HG03342 (cell line): ENCODE data around the gene TMEM215.
"Not testable (repeated sequence)": the region's sequence is repeated elsewhere in the genome, so short reads cannot be mapped to it uniquely, and the experiment has no call there.

ENCODE experiments used
- ATAC-seq: cut with Tn5 transposase; IDR thresholded peaks from one replicate; pipeline ENCODE4 v1.9.1; 2021; ENCODE audit warnings: mild to moderate bottlenecking, moderate library complexity; ENCODE audit not compliant: unreplicated experiment

Gene TMEM215, protein sequence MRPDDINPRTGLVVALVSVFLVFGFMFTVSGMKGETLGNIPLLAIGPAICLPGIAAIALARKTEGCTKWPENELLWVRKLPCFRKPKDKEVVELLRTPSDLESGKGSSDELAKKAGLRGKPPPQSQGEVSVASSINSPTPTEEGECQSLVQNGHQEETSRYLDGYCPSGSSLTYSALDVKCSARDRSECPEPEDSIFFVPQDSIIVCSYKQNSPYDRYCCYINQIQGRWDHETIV

DNA sequence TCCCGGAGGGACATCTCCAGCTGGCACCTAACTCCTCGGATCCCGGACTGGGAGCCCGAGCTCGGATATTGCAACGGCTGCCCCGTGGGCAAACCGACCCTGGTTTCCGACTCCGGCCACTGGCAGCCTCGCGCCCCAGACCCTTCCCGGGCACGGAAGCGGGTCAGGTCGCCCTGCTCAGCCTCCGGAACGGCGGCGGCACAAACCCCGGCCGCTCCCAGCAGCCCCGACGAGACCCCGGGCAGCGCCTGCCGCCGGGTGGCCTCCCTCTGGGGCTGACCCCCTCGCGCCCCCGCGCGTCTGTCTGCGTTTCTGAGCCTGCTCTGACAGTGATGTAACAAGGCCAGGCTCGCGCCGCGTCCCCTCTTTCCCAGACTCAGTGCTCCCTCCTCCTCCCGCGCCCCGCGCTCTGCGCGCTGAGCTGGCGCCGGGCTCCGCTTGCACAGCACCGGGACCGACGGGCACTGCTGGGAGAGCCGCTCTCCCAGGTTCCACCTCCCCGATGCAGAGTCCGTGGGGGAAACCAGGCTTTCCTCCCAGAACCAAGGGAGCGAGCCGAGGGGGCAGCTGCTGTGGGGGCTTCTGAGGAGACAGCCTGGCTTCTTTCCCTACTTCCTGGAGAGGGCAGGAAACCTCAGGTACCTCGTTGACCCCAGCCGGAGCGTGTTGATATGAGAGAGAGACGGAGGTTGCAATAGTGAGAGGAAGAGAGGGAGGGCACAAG lies at the start of gene TMEM215:
Gene TMEM215, plus strand, starts transcription at position 373 of the 724 bp plus-strand sequence. CDS start 644 bp downstream, outside the sequence.
- no peak for ATAC-seq

- ATAC-seq: no peak
These were observed 47.9 kb upstream of the TMEM215 start for GRCh38 chr9:32735476-32735875.

DNA sequence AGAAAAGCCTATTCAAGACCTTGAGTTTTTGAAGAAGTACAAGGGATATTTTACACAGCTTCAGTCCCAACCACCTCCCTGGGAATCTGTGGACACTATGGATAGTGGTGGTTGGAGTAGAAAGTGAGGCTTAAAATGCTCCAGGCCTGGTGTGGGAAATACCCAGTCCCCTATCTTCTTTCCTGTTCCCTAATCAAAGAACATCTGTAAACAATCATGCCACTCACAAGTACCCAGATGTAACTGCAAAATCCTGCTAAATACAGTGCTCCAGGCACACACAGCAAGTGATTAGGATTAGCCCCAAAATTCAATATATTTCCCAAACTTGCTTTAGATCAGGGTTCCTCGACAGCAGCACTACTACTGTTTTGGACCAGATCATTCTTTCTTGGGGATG lies 46.0 kb upstream of the TMEM215 start:
- no peak for ATAC-seq

- ATAC-seq: no peak
These were observed 44.7 kb upstream of the TMEM215 start for GRCh38 chr9:32738501-32739172.

DNA sequence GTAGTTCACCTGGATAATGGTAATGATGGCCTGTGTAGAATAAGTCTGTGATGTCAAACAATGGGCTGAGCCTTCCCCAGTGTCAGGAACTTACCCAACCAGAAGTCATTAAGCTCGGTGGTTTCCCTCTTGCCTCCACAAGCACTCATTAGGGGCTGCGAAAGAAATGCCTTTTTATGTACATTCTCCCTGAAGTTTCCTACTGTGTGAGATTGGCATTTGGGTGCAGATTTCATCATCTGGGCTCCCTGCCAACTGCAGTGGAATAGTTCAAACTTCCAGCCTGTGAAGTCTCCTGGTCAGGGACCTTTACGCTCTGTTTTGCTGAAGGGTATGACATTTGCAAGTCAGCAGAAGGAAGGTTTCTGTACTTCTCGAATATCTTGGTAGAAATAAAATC lies 41.6 kb upstream of the TMEM215 start:
- ATAC-seq: no peak

DNA sequence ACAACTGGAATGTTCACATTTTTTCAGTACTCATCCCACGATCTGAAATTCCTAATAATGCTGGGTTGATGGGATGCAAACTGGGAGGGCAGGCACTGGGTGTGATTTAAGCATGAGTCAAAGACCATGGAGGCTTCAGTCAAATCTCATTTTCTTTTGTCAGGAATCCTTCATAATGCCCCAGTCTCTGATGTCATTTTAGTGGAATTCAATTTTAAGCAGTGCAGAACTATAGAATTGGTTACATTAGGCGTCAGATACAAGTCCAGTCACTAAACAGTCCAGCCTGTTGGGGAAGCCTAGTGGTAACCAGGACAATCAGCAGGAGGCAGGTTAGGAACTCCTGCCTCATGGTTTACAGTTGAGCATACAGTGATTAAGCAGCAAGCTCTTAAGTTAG lies 41.0 kb upstream of the TMEM215 start:
- no peak for ATAC-seq

- ATAC-seq: no peak
These were observed 35.3 kb upstream of the TMEM215 start for GRCh38 chr9:32748013-32748412.

DNA sequence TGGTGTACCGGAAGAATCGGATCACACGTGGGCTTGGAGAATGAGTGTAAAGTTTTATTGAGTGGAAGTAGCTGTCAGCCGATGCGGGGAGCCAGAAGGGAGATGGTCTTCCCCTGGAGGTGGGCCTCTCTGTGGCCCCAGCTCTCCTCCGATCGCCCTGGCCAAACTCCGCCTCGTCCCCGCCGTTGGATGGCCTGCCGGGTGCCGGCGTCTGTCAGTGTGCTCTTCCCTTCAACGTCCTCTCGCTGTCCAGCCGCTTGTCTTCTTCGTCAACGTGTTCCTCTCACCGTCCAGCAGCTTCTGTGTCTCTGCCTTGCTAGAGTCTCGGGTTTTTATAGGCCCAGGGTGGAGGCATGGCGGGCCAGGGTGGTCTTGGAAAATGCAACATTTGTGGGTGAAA lies 27.6 kb upstream of the TMEM215 start:
- ATAC-seq: no peak

- ATAC-seq: no peak
These were observed 19.2 kb upstream of the TMEM215 start for GRCh38 chr9:32764139-32764538.

- no peak for ATAC-seq
These were observed 8.1 kb upstream of the TMEM215 start for GRCh38 chr9:32775283-32775682.

DNA sequence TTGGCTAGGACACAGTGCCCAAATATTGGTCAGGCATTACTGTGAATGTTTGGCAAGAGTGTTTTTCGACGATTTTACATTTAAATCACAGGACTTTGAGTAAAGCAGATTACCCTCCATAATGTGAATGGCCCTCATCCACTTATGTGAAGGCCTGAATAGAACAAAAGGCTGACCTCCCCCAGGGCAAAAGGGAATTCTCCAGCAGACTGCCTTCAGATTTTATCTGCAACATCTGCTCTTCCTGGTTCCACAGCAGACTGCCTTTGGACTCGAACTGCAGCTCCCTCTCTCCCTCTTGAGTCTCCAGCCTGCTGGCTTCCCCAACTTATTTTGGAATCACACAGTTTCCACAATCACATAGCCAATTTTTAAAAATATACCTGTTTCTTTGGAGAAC lies 7.1 kb upstream of the TMEM215 start:
- no peak for ATAC-seq

DNA sequence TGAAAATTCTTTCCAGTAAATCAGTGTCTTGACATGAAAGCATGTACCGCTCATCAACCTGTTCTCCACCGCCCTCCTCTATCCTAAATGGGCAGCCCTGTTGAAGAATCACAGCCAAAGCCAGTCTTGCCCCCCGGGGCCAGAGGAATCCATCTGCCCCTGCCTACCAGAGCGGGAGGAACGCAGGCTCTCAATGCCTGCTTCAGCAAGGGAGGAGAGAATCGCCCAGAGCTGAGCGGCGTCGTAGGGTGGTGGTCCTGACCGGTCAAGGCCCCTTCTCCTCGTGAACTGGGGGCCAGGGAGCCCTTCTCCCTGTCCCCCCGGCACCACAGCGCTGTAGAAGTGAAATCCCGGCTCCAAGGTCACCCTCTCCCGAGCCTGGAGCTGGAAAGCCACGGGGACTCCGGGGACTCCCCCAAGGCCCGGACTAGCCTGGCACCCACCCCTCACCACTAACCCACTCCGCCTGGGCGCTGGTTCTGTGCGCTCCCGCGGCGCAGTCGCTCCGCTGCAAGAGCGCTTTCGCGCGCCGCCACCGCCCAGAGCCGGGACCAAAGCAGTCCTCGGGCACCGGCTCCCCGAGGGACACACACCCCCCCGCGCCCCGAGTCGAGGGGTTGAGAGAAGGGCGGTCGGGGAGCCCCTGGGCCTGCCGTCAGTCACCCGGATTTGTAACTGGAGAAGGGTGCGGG lies 718 bp upstream of the TMEM215 start:
- ATAC-seq: no peak

- no peak for ATAC-seq
These were observed 4.5 kb downstream of the TMEM215 start for GRCh38 chr9:32787816-32788215.

DNA sequence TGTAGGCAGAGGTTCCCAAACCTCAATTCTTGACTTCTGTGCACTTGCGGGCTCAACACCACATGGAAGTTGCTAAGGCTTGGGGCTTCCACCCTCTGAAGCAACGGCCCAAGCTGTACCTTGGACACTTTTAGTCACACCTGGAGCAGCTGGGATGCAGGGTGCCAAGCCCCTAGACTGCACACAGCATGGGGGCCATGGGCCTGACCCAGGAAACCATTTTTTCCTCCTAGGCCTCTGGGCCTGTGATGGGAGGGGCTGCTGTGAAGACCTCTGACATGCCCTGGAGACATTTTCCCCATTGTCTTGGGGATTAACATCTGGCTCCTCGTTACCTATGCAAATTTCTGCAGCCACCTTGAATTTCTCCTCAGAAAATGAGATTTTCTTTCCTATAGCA lies 12.7 kb downstream of the TMEM215 start:
- not testable (repeated sequence) for ATAC-seq

DNA sequence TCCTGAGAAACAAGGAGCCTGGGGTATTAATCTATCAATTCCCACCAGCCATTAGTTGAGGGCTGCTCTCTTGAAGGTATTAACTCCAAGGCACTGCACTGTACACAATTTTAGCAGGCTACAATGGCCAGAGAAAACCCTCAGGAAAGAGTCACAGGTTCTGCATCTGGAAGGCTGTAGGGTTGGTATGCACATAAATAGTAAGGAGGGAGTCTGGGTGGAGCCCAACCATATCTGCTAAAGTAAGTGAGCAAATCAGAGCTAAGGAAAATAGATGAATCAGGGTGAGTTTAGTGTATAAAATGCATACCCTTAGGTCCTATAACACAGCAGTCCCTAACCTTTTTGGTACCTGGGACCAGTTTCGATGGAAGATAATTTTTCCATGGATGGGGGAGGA lies 18.2 kb downstream of the TMEM215 start:
- no peak for ATAC-seq

DNA sequence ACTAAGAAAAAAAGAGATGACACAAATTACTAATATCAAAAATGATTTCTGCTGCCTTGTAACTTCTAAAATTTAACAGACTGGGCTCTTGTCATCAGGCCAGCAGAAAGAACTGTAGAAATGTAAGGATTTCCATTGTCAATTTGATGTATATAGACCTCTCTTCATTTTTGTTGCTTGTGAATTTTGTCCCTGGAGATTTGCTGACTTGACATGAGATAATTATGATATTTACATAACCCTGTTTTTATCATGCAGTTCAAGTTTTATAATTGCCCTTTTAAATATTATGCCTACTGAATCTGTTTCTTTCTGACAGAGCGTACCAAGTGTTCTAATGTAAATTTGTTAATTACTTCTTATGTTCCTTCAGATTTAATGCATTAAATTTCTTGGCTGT lies 23.9 kb downstream of the TMEM215 start:
- no peak for ATAC-seq

- ATAC-seq: no peak
These were observed 27.9 kb downstream of the TMEM215 start for GRCh38 chr9:32811246-32811645.

GRCh38 chr9:32820322-32820721 lies 37.0 kb downstream of the TMEM215 start:
- ATAC-seq: no peak

GRCh38 chr9:32823101-32823500 lies 39.8 kb downstream of the TMEM215 start:
- no peak for ATAC-seq

GRCh38 chr9:32823551-32823950 lies 40.2 kb downstream of the TMEM215 start:
- ATAC-seq: no peak

GRCh38 chr9:32825203-32825602 lies 41.9 kb downstream of the TMEM215 start:
- ATAC-seq: no peak
